HCT116 (cell line): ENCODE data around the gene UTF1.

Experiments
- EZH2 ChIP-seq: fragments of 200-600 bp; sonication (generic); IDR thresholded peaks from 2 replicates; pipeline ENCODE4 v1.6.1; 2017; ENCODE audit warnings: antibody characterized with exemption, mixed run types
- POLR2A ChIP-seq: IDR thresholded peaks from 2 replicates; pipeline ENCODE4 v1.7.0; 2011; ENCODE audit warnings: borderline replicate concordance; ENCODE audit not compliant: insufficient read depth, insufficient read length; ENCODE audit errors: extremely low read depth
- POLR2AphosphoS5 ChIP-seq: IDR thresholded peaks from 2 replicates; pipeline ENCODE4 v1.6.1; 2011; ENCODE audit warnings: mild to moderate bottlenecking, low read depth, low read length, moderate library complexity
- RAD21 ChIP-seq: IDR thresholded peaks from 2 replicates; pipeline ENCODE4 v1.6.1; 2012; ENCODE audit warnings: low read depth, mild to moderate bottlenecking
- SIN3A ChIP-seq: IDR thresholded peaks from 2 replicates; pipeline ENCODE4 v1.6.1; 2012; ENCODE audit warnings: low read depth
- SRF ChIP-seq: IDR thresholded peaks from 2 replicates; pipeline ENCODE4 v1.6.1; 2012; ENCODE audit warnings: low read depth
- TF ChIP-seq, protein P1 (sequence below), 3 experiments: fragments of 200-600 bp in 1 of 3; sonication (generic) in 1 of 3; IDR thresholded peaks in 2 of 3; conservative IDR thresholded peaks in 1 of 3; 2 replicates each; pipeline ENCODE4 v1.5.1; 2012 to 2017; ENCODE audit warnings: low read depth in 2 of 3, low read length in 2 of 3, antibody characterized with exemption in 1 of 3, borderline replicate concordance in 1 of 3, control low read depth in 1 of 3, mild to moderate bottlenecking in 1 of 3, mixed read lengths in 1 of 3, mixed run types in 1 of 3, moderate library complexity in 1 of 3; ENCODE audit not compliant: insufficient read depth in 1 of 3
- TF ChIP-seq, protein P2 (sequence below): IDR thresholded peaks from 2 replicates; pipeline ENCODE4 v1.6.1; 2012; ENCODE audit warnings: low read depth
- TF ChIP-seq, protein P3 (sequence below): IDR thresholded peaks from 2 replicates; pipeline ENCODE4 v1.6.1; 2011; ENCODE audit warnings: mild to moderate bottlenecking, low read length, moderate library complexity; ENCODE audit not compliant: insufficient replicate concordance; ENCODE audit errors: extremely low read depth

DNA sequence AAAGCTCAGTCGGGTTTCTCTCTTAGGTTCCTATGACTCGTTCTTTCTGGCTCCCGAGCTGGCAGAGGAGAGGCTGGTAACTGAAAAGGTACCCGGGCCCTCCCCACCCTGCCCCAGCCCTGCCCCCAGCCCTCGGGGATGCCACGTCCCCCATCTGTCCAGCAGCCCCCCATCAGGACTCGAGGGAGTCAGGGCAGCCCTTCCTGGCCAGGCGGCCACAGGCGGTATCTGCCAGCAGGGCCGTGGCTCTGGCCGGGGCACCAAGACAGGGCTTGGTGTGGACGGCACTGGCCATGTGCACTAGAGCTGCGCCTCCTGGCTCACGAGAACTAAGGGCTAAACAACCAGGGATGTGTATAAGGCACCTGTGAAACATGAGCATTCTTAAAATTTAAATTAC lies 40.3 kb upstream of the UTF1 start:
- TF ChIP-seq, protein P1, sequence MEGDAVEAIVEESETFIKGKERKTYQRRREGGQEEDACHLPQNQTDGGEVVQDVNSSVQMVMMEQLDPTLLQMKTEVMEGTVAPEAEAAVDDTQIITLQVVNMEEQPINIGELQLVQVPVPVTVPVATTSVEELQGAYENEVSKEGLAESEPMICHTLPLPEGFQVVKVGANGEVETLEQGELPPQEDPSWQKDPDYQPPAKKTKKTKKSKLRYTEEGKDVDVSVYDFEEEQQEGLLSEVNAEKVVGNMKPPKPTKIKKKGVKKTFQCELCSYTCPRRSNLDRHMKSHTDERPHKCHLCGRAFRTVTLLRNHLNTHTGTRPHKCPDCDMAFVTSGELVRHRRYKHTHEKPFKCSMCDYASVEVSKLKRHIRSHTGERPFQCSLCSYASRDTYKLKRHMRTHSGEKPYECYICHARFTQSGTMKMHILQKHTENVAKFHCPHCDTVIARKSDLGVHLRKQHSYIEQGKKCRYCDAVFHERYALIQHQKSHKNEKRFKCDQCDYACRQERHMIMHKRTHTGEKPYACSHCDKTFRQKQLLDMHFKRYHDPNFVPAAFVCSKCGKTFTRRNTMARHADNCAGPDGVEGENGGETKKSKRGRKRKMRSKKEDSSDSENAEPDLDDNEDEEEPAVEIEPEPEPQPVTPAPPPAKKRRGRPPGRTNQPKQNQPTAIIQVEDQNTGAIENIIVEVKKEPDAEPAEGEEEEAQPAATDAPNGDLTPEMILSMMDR (IDR thresholded peaks at IDR 0.05 in 2 of 3, conservative IDR thresholded peaks at IDR 0.05 in 1 of 3; ENCODE audit: borderline replicate concordance in 1 of 3, insufficient read depth in 1 of 3, low read depth in 2 of 3, low read length in 2 of 3), result no peak
- TF ChIP-seq POLR2A (no peak), SRF (no peak), POLR2AphosphoS5 (no peak), EZH2 (no peak), SIN3A (no peak), RAD21 (no peak)
- TF ChIP-seq, protein P2, sequence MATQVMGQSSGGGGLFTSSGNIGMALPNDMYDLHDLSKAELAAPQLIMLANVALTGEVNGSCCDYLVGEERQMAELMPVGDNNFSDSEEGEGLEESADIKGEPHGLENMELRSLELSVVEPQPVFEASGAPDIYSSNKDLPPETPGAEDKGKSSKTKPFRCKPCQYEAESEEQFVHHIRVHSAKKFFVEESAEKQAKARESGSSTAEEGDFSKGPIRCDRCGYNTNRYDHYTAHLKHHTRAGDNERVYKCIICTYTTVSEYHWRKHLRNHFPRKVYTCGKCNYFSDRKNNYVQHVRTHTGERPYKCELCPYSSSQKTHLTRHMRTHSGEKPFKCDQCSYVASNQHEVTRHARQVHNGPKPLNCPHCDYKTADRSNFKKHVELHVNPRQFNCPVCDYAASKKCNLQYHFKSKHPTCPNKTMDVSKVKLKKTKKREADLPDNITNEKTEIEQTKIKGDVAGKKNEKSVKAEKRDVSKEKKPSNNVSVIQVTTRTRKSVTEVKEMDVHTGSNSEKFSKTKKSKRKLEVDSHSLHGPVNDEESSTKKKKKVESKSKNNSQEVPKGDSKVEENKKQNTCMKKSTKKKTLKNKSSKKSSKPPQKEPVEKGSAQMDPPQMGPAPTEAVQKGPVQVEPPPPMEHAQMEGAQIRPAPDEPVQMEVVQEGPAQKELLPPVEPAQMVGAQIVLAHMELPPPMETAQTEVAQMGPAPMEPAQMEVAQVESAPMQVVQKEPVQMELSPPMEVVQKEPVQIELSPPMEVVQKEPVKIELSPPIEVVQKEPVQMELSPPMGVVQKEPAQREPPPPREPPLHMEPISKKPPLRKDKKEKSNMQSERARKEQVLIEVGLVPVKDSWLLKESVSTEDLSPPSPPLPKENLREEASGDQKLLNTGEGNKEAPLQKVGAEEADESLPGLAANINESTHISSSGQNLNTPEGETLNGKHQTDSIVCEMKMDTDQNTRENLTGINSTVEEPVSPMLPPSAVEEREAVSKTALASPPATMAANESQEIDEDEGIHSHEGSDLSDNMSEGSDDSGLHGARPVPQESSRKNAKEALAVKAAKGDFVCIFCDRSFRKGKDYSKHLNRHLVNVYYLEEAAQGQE, result no peak
- TF ChIP-seq, protein P3, sequence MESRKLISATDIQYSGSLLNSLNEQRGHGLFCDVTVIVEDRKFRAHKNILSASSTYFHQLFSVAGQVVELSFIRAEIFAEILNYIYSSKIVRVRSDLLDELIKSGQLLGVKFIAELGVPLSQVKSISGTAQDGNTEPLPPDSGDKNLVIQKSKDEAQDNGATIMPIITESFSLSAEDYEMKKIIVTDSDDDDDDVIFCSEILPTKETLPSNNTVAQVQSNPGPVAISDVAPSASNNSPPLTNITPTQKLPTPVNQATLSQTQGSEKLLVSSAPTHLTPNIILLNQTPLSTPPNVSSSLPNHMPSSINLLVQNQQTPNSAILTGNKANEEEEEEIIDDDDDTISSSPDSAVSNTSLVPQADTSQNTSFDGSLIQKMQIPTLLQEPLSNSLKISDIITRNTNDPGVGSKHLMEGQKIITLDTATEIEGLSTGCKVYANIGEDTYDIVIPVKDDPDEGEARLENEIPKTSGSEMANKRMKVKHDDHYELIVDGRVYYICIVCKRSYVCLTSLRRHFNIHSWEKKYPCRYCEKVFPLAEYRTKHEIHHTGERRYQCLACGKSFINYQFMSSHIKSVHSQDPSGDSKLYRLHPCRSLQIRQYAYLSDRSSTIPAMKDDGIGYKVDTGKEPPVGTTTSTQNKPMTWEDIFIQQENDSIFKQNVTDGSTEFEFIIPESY, result no peak
